Uterus (tissue), 2 donors: ENCODE measurements around the gene GNB1.

Source experiments
- CTCF ChIP-seq, 4 experiments: fragments of 200-600 bp in 2 of 4; fragments of 450-650 bp in 2 of 4; sonication (generic) in 2 of 4; IDR thresholded peaks; one replicate each; pipeline ENCODE4 v1.5.1; 2016 to 2019; ENCODE audit warnings: antibody characterized with exemption in 4 of 4, mild to moderate bottlenecking in 2 of 4, moderate library complexity in 1 of 4
- POLR2A ChIP-seq, 2 donors: fragments of 450-650 bp; IDR thresholded peaks; one replicate each; pipeline ENCODE4 v1.6.1; 2016; ENCODE audit warnings: antibody characterized with exemption in 2 of 2, mild to moderate bottlenecking in 1 of 2, moderate library complexity in 1 of 2

- TF ChIP-seq CTCF (IDR thresholded peaks at IDR 0.05): no peak
- no peak for TF ChIP-seq POLR2A (IDR thresholded peaks at IDR 0.05)
Measured at GRCh38 chr1:1921901-1922701, 31.2 kb upstream of the GNB1 start.
